Frontal cortex (tissue), 4 donors: ENCODE measurements around the gene SNRNP200. TPM values are rescaled to one million over a fixed set of nuclear protein-coding genes. Genes with fewer than 3 reads are reported as not detected.

Experiments
- DNase-seq, 2 donors: peaks; one replicate each; pipeline ENCODE4 v3.0.0; 2012; ENCODE audit warnings: low spot score in 2 of 2
- FAIRE-seq: peaks from 2 replicates; lab custom pipeline; 2012; peaks lifted over from hg19 to GRCh38; lab: Jason Lieb, UNC
- total RNA-seq: library from RNA; depleted of rRNA; stranded (reverse); fragments of >200 nt; gene quantifications from one replicate; pipeline ENCODE4 v1.2.3, GENCODE V29; 2014
- donor health status: control.
- donor health status: control.
- donor health status: control.

Gene SNRNP200
- total RNA-seq, 1 donor from 2014 or later: 41.6 TPM

- DNase-seq: no peak
- FAIRE-seq: no peak
Observed at GRCh38 chr2:96256611-96257113, 48.7 kb downstream of the SNRNP200 start.

GRCh38 chr2:96254571-96254970 is 50.8 kb downstream of the SNRNP200 start:
- no peak for DNase-seq
- no peak for FAIRE-seq

- no peak for FAIRE-seq
- DNase-seq: no peak
Observed at GRCh38 chr2:96253006-96253405, 52.3 kb downstream of the SNRNP200 start.

GRCh38 chr2:96252526-96252925 is 52.8 kb downstream of the SNRNP200 start:
- FAIRE-seq (no peak), DNase-seq (no peak)

GRCh38 chr2:96251721-96252292 is 53.5 kb downstream of the SNRNP200 start:
- DNase-seq: peak in 1 of 2 donors; percentile 30

GRCh38 chr2:96250188-96250587 is 55.2 kb downstream of the SNRNP200 start:
- FAIRE-seq: no peak
- no peak for DNase-seq

More at GRCh38 chr2:96251721-96252292, 53.5 kb downstream of the SNRNP200 start:
- no peak for FAIRE-seq

GRCh38 chr2:96249654-96250053 is 55.7 kb downstream of the SNRNP200 start:
- DNase-seq (no peak), FAIRE-seq (no peak)

GRCh38 chr2:96248624-96249023 is 56.7 kb downstream of the SNRNP200 start:
- FAIRE-seq (no peak), DNase-seq (no peak)

- no peak for DNase-seq
- no peak for FAIRE-seq
Observed at GRCh38 chr2:96247896-96248295, 57.5 kb downstream of the SNRNP200 start.

GRCh38 chr2:96247009-96247408 is 58.3 kb downstream of the SNRNP200 start:
- no peak for FAIRE-seq
- no peak for DNase-seq

GRCh38 chr2:96245609-96246390 is 59.5 kb downstream of the SNRNP200 start:
- DNase-seq (no peak), FAIRE-seq (no peak)

- DNase-seq: no peak
- FAIRE-seq: no peak
Observed at GRCh38 chr2:96243843-96244242, 61.5 kb downstream of the SNRNP200 start.

- DNase-seq (no peak), FAIRE-seq (no peak)
Observed at GRCh38 chr2:96241900-96242611, 63.3 kb downstream of the SNRNP200 start.

- FAIRE-seq: no peak
- no peak for DNase-seq
Observed at GRCh38 chr2:96241227-96241626, 64.1 kb downstream of the SNRNP200 start.

- DNase-seq (no peak), FAIRE-seq (no peak)
Observed at GRCh38 chr2:96240341-96241038, 64.9 kb downstream of the SNRNP200 start.

GRCh38 chr2:96239745-96240264 is 65.5 kb downstream of the SNRNP200 start:
- FAIRE-seq (no peak), DNase-seq (no peak)

- FAIRE-seq (no peak), DNase-seq (no peak)
Observed at GRCh38 chr2:96239091-96239490, 66.3 kb downstream of the SNRNP200 start.

- DNase-seq (no peak), FAIRE-seq (no peak)
Observed at GRCh38 chr2:96238266-96238665, 67.1 kb downstream of the SNRNP200 start.

- no peak for FAIRE-seq
- no peak for DNase-seq
Observed at GRCh38 chr2:96236882-96237281, 68.5 kb downstream of the SNRNP200 start.

- FAIRE-seq: no peak
- DNase-seq: no peak
Observed at GRCh38 chr2:96233880-96234316, 71.4 kb downstream of the SNRNP200 start.
